Chondrocyte (in vitro differentiated cells): ENCODE measurements around the gene RALGPS1. TPM values are rescaled to one million over a fixed set of nuclear protein-coding genes. Genes with fewer than 3 reads are reported as not detected.

Experiments used
- DNase-seq: peaks from one replicate; pipeline ENCODE4 v3.0.0; 2021; ENCODE audit warnings: mixed read lengths, low spot score
- H3K27ac Mint-ChIP-seq: one replicate; pipeline ENCODE4 v1.8.0; 2021; ENCODE audit warnings: mild to moderate bottlenecking, moderate library complexity, mixed read lengths; ENCODE audit not compliant: unreplicated experiment
- H3K27me3 Mint-ChIP-seq: 2 replicates; pipeline ENCODE4 v1.8.0; 2021; ENCODE audit warnings: low read depth, mixed read lengths
- H3K36me3 Mint-ChIP-seq: 2 replicates; pipeline ENCODE4 v1.8.0; 2021; ENCODE audit warnings: low read depth, mixed read lengths
- H3K4me1 Mint-ChIP-seq: 2 replicates; pipeline ENCODE4 v1.8.0; 2021; ENCODE audit warnings: low read depth, mild to moderate bottlenecking, mixed read lengths
- H3K4me3 Mint-ChIP-seq: one replicate; pipeline ENCODE4 v1.8.0; 2021; ENCODE audit warnings: mild to moderate bottlenecking, moderate library complexity, mixed read lengths; ENCODE audit not compliant: unreplicated experiment
- H3K9me3 Mint-ChIP-seq: 2 replicates; pipeline ENCODE4 v1.8.0; 2021; ENCODE audit warnings: low read depth, mixed read lengths
- CTCF ChIP-seq: fragments of 200-600 bp; sonication (generic); IDR thresholded peaks from 2 replicates; pipeline ENCODE4 v1.5.0; 2021; ENCODE audit warnings: antibody characterized with exemption, mild to moderate bottlenecking, moderate library complexity
- total RNA-seq: library from RNA; stranded (reverse); gene quantifications from 3 replicates; pipeline ENCODE4 v1.2.1, GENCODE V29; 2021

The RALGPS1 gene
- total RNA-seq, 1 donor from 2014 or later = 8.1 TPM

GRCh38 chr9:127020802-127021078 is 106.2 kb downstream of the RALGPS1 start:
- DNase-seq = no peak
- H3K36me3 Mint-ChIP-seq = no peaks in the 10 kb centered on the region
- H3K27me3 Mint-ChIP-seq = no peaks in the 10 kb centered on the region
- H3K4me3 Mint-ChIP-seq = no peak overlapping the region
- H3K27ac Mint-ChIP-seq = no peak overlapping the region
- peaks cover 19% of the 10 kb centered on the region for H3K4me1 Mint-ChIP-seq
- no peak for TF ChIP-seq CTCF
- no peaks in the 10 kb centered on the region for H3K9me3 Mint-ChIP-seq

DNA sequence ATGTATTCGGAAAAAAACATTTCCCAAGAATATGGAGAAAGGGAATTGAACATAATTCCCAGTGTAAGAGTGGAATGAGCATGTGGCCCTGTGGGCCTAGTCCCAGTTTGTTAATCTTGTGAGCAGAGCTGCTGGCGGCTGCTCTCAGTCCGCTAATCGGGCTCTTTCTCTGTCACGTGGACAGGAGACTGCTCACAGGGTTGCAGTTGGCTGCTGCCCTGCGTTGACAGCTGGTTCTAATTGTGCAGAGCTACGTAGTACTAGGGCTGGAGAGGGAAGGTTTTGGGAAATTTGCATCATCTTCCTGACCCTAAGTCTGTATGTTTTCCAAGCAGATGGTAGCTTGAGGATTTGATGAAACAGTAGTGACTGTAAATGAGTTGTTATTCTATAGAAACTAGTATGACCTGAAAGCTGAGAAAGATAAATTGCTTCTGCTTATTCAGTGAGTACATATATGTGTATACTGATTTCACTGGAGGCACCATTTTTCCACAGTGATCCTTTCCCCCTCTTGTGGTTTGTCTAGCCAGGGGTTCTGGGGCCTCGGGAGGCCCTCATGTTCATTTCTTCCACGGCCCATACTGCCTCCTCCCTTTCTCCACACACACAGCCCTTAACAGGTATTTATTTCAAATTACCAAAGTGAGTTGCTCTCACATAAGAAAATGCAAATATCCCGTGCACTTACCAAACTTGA is 107.2 kb downstream of the RALGPS1 start:
- Mint-ChIP-seq H3K4me3 (no peak overlapping the region), H3K36me3 (no peaks in the 10 kb centered on the region)
- peak; percentile 27 for TF ChIP-seq CTCF

DNA sequence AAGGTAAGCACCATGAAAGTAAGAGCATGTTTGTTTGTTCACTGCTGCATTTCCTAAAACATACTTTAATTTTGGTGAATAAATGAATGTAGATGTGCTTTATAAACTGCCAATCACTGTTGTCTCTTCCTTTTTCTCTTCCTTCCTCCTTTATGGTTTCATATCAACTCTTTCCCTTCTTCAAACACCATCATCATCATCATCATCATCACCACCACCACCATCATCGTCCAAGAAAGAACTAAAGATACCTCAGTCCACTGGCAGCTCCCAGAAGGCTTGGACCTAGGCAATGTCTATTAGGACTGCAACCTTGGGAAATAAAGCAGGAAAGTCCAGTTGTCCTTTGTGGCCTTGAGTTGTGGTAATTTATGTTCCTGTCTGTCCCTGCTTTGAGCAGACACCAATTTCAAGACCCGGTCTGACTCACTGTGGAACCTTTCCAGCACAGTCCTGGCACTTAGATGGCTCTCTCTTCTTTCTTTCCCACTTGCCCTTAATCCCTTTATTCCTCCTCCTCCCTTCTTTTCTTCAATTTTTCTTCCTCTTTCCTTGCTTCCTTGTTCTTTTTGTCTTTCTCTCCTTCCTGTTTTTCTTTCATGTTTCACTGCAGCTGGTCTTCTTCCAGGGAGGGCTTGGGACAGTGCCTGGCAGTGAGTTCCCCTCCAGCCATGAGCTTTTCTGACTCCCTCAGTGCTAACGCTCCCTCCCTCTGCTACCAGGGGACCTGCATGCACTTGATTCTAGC is 108.5 kb downstream of the RALGPS1 start:
- H3K36me3 Mint-ChIP-seq = no peaks in the 10 kb centered on the region
- peak overlapping the region; percentile 13 for H3K27ac Mint-ChIP-seq
- no peak for TF ChIP-seq CTCF
- peaks cover 19% of the 10 kb centered on the region for H3K4me1 Mint-ChIP-seq
- H3K27me3 Mint-ChIP-seq = no peaks in the 10 kb centered on the region
- no peak overlapping the region for H3K4me3 Mint-ChIP-seq
- no peak for DNase-seq
- no peaks in the 10 kb centered on the region for H3K9me3 Mint-ChIP-seq

More for the DNA sequence above, 107.2 kb downstream of the RALGPS1 start:
- DNase-seq = no peak
- Mint-ChIP-seq H3K27me3 (no peaks in the 10 kb centered on the region), H3K27ac (peak overlapping the region; percentile 90), H3K9me3 (no peaks in the 10 kb centered on the region), H3K4me1 (peaks cover 19% of the 10 kb centered on the region)

DNA sequence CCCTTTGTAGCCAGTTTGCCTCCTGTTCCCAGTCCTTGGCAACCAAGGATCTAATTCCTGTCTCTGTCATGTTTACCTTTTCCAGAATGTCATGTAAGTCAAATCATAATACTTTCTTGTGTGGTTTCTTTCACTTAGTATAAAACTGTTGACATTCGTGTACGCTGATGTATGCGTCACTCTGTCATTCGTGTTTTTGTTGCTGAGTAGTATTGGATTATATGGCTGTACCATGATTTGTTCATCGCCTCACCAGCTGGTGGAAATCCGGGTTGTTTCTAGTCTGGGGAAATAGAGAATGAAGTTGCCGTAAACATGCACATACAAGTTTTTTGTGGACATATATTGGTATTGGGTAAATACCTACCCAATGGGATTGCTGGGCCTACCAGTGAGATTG is 110.5 kb downstream of the RALGPS1 start:
- H3K4me1 Mint-ChIP-seq = peaks cover 19% of the 10 kb centered on the region
- no peak for DNase-seq
- no peak overlapping the region for H3K27ac Mint-ChIP-seq
- no peaks in the 10 kb centered on the region for H3K9me3 Mint-ChIP-seq
- H3K4me3 Mint-ChIP-seq = no peak overlapping the region
- H3K27me3 Mint-ChIP-seq = no peaks in the 10 kb centered on the region
- no peaks in the 10 kb centered on the region for H3K36me3 Mint-ChIP-seq
- TF ChIP-seq CTCF = no peak

- H3K9me3 Mint-ChIP-seq = no peaks in the 10 kb centered on the region
- TF ChIP-seq CTCF = no peak
- H3K4me3 Mint-ChIP-seq = no peak overlapping the region
- H3K4me1 Mint-ChIP-seq = peaks cover 4% of the 10 kb centered on the region
- H3K36me3 Mint-ChIP-seq = no peaks in the 10 kb centered on the region
- H3K27me3 Mint-ChIP-seq = no peaks in the 10 kb centered on the region
- DNase-seq = no peak
- H3K27ac Mint-ChIP-seq = no peak overlapping the region
Observed at GRCh38 chr9:127027694-127028093, 113.1 kb downstream of the RALGPS1 start.
